ENCODE results near the gene PAK1.

Gene PAK1

GRCh38 chr11:77400271-77400670 is 73.6 kb downstream of the PAK1 start:
- TF ChIP-seq EP300 (IDR thresholded peaks at IDR 0.05; ENCODE audit: borderline replicate concordance) (no peak), MAX (IDR thresholded peaks at IDR 0.05) (no peak), REST (IDR thresholded peaks at IDR 0.05; ENCODE audit: low read depth) (no peak), NFIC (IDR thresholded peaks at IDR 0.05) (no peak), RAD21 (IDR thresholded peaks at IDR 0.05; ENCODE audit: low read depth) (no peak), ZBTB7A (IDR thresholded peaks at IDR 0.05; ENCODE audit: low read depth) (no peak), TCF12 (IDR thresholded peaks at IDR 0.05; ENCODE audit: low read depth) (no peak), CREB1 (IDR thresholded peaks at IDR 0.05; ENCODE audit: low read depth) (no peak), CEBPB (IDR thresholded peaks at IDR 0.05) (no peak), USF1 (IDR thresholded peaks at IDR 0.05) (no peak), FOXM1 (IDR thresholded peaks at IDR 0.05; ENCODE audit: borderline replicate concordance, low read depth) (no peak), TAF1 (IDR thresholded peaks at IDR 0.05; ENCODE audit: low read depth) (no peak), TEAD4 (IDR thresholded peaks at IDR 0.05) (no peak), EGR1 (IDR thresholded peaks at IDR 0.05) (no peak), YY1 (IDR thresholded peaks at IDR 0.05; ENCODE audit: low read depth) (no peak)

- TF ChIP-seq YY1 (IDR thresholded peaks at IDR 0.05; ENCODE audit: low read depth) (no peak), ZBTB7A (IDR thresholded peaks at IDR 0.05; ENCODE audit: low read depth) (no peak), MAX (IDR thresholded peaks at IDR 0.05) (no peak), CREB1 (IDR thresholded peaks at IDR 0.05; ENCODE audit: low read depth) (no peak), TCF12 (IDR thresholded peaks at IDR 0.05; ENCODE audit: low read depth) (no peak), TAF1 (IDR thresholded peaks at IDR 0.05; ENCODE audit: low read depth) (no peak), NFIC (IDR thresholded peaks at IDR 0.05) (no peak), TEAD4 (IDR thresholded peaks at IDR 0.05) (no peak), RAD21 (IDR thresholded peaks at IDR 0.05; ENCODE audit: low read depth) (no peak), EGR1 (IDR thresholded peaks at IDR 0.05) (no peak), FOXM1 (IDR thresholded peaks at IDR 0.05; ENCODE audit: borderline replicate concordance, low read depth) (no peak)
Measured at GRCh38 chr11:77397631-77398030, 76.3 kb downstream of the PAK1 start.

GRCh38 chr11:77396911-77397310 is 77.0 kb downstream of the PAK1 start:
- TF ChIP-seq CEBPB (IDR thresholded peaks at IDR 0.05) (no peak), TAF1 (IDR thresholded peaks at IDR 0.05; ENCODE audit: low read depth) (no peak), YY1 (IDR thresholded peaks at IDR 0.05; ENCODE audit: low read depth) (no peak), TEAD4 (IDR thresholded peaks at IDR 0.05) (no peak), REST (IDR thresholded peaks at IDR 0.05; ENCODE audit: low read depth) (no peak), TCF12 (IDR thresholded peaks at IDR 0.05; ENCODE audit: low read depth) (no peak)

GRCh38 chr11:77396305-77396704 is 77.6 kb downstream of the PAK1 start:
- TF ChIP-seq TEAD4 (IDR thresholded peaks at IDR 0.05) (no peak), NFIC (IDR thresholded peaks at IDR 0.05) (no peak), ZBTB7A (IDR thresholded peaks at IDR 0.05; ENCODE audit: low read depth) (no peak), TCF12 (IDR thresholded peaks at IDR 0.05; ENCODE audit: low read depth) (no peak), CREB1 (IDR thresholded peaks at IDR 0.05; ENCODE audit: low read depth) (no peak), REST (IDR thresholded peaks at IDR 0.05; ENCODE audit: low read depth) (no peak), EP300 (IDR thresholded peaks at IDR 0.05; ENCODE audit: borderline replicate concordance) (no peak), MAX (IDR thresholded peaks at IDR 0.05) (no peak), EGR1 (IDR thresholded peaks at IDR 0.05) (no peak), RAD21 (IDR thresholded peaks at IDR 0.05; ENCODE audit: low read depth) (no peak), FOXM1 (IDR thresholded peaks at IDR 0.05; ENCODE audit: borderline replicate concordance, low read depth) (no peak), YY1 (IDR thresholded peaks at IDR 0.05; ENCODE audit: low read depth) (no peak), CEBPB (IDR thresholded peaks at IDR 0.05) (no peak), USF1 (IDR thresholded peaks at IDR 0.05) (no peak), TAF1 (IDR thresholded peaks at IDR 0.05; ENCODE audit: low read depth) (no peak)
